T-cell (primary cell): ENCODE data around the gene NEK9. TPM values are rescaled to one million over a fixed set of nuclear protein-coding genes. Genes with fewer than 3 reads are reported as not detected.

Experiments used
- ATAC-seq, 4 experiments: fragments of 200-7000 bp in 3 of 4; fragments of 150-1000 bp in 1 of 4; cut with Tn5 transposase; replicated peaks in 1 of 4; 1 replicate in 3 of 4; 2 replicates in 1 of 4; pipeline ENCODE4 v1.10.0; 2021; ENCODE audit warnings: moderate library complexity in 3 of 4, mild to moderate bottlenecking in 2 of 4, moderate number of reproducible peaks in 1 of 4
- CTCF ChIA-PET, 2 donors: fragments of 300-600 bp; sonication (Branson Sonifier 250); formaldehyde crosslinking; loops; one replicate each; lab custom pipeline; 2022; ENCODE audit warnings: antibody characterized with exemption in 2 of 2; lab: Charles Lee
- POLR2A ChIA-PET, 2 donors: fragments of 300-600 bp; sonication (Branson Sonifier 250); formaldehyde crosslinking; loops; one replicate each; lab custom pipeline; 2022; ENCODE audit warnings: antibody characterized with exemption in 2 of 2; lab: Charles Lee
- DNase-seq, 35 experiments: peaks; one replicate each; pipeline versions ENCODE4 v3.0.0 to v3.0.0-alpha.2; 2013 to 2023
- H3K27ac ChIP-seq: one replicate; pipeline ENCODE4 v1.5.1; 2013; ENCODE audit warnings: low read length
- H3K27me3 ChIP-seq, 2 experiments: replicated peaks in 1 of 2; 1 replicate in 1 of 2; 2 replicates in 1 of 2; pipeline versions ENCODE4 v1.6.1 to v1.7.0; 2013; ENCODE audit warnings: low read length in 1 of 2, mixed read lengths in 1 of 2; ENCODE audit not compliant: control insufficient read depth in 2 of 2, insufficient read depth in 2 of 2; ENCODE audit errors: extremely low read depth in 1 of 2
- H3K36me3 ChIP-seq, 2 donors: 1 replicate in 1 of 2; 2 replicates in 1 of 2; pipeline versions ENCODE4 v1.6.1 to v1.7.0; 2013; ENCODE audit warnings: low read length in 1 of 2; ENCODE audit not compliant: control insufficient read depth in 2 of 2, insufficient read depth in 1 of 2; ENCODE audit errors: extremely low read depth in 1 of 2
- H3K4me1 ChIP-seq, 2 experiments: 1 replicate in 1 of 2; 2 replicates in 1 of 2; pipeline versions ENCODE4 v1.6.1 to v1.7.0; 2013; ENCODE audit warnings: low read length in 2 of 2, mixed read lengths in 1 of 2; ENCODE audit not compliant: insufficient read depth in 2 of 2, control insufficient read depth in 1 of 2; ENCODE audit errors: extremely low read depth in 1 of 2
- H3K4me3 ChIP-seq, 2 donors: 1 replicate in 1 of 2; 2 replicates in 1 of 2; pipeline versions ENCODE4 v1.5.1 to v1.7.0; 2013; ENCODE audit warnings: mild to moderate bottlenecking in 2 of 2, low read length in 1 of 2, moderate library complexity in 1 of 2; ENCODE audit not compliant: control insufficient read depth in 1 of 2; ENCODE audit errors: extremely low read depth in 1 of 2
- H3K9me3 ChIP-seq: 2 replicates; pipeline ENCODE4 v1.7.0; 2013
- H3K27ac Mint-ChIP-seq, 2 donors: one replicate each; pipeline ENCODE4 v1.8.0; 2020 to 2021; ENCODE audit warnings: mild to moderate bottlenecking in 2 of 2, mixed read lengths in 2 of 2
- H3K27me3 Mint-ChIP-seq, 2 donors: one replicate each; pipeline ENCODE4 v1.8.0; 2021 to 2022; ENCODE audit warnings: mixed read lengths in 2 of 2
- H3K36me3 Mint-ChIP-seq: one replicate; pipeline ENCODE4 v1.8.0; 2021; ENCODE audit warnings: mixed read lengths
- H3K4me1 Mint-ChIP-seq, 3 donors: one replicate each; pipeline ENCODE4 v1.8.0; 2020 to 2022; ENCODE audit warnings: mixed read lengths in 3 of 3, mild to moderate bottlenecking in 1 of 3
- H3K4me3 Mint-ChIP-seq, 3 donors: one replicate each; pipeline ENCODE4 v1.8.0; 2020 to 2022; ENCODE audit warnings: mild to moderate bottlenecking in 3 of 3, mixed read lengths in 3 of 3, moderate library complexity in 3 of 3
- H3K9me3 Mint-ChIP-seq, 3 donors: one replicate each; pipeline ENCODE4 v1.8.0; 2020 to 2022; ENCODE audit warnings: mixed read lengths in 3 of 3
- WGBS: methylation state at CpG from one replicate; pipeline ENCODE4 v1.1.5; 2013; ENCODE audit warnings: missing lambda C conversion rate; ENCODE audit not compliant: insufficient coverage; 5-methylcytosine and 5-hydroxymethylcytosine counted together
- total RNA-seq, 35 experiments: library from RNA in 6 of 35; stranded (reverse) in 6 of 35; fragments of 120-200 nt in 1 of 35; gene quantifications; one replicate each; pipeline versions ENCODE4 v1.2.1 to v1.2.4 and lab custom pipeline; 2013 to 2026

The NEK9 gene
- total RNA-seq, 5 donors from 2014 or later (not counting 1 experiment from before 2014, with no cell fraction given): 78.9 to 121 (median 117) TPM

GRCh38 chr14:75044752-75045151, 82.1 kb downstream of the NEK9 start:
- CTCF ChIA-PET: no interaction called here

GRCh38 chr14:75044322-75044721, 82.5 kb downstream of the NEK9 start:
- no peak for DNase-seq
- H3K9me3 ChIP-seq: peaks cover 2% of the 10 kb centered on the region
- no peak for ATAC-seq
- H3K36me3 Mint-ChIP-seq: peaks cover 29% of the 10 kb centered on the region
- ChIA-PET POLR2A (interaction anchor here in 1 of 2 donors (0.5 kb wide), 1 partner anchor 142 kb away, joined by 5 read pairs; no protein-coding TSS in a partner anchor), CTCF (no interaction called here)
- no CpG with 5 or more reads among the region's 2 CpGs for WGBS
- H3K9me3 Mint-ChIP-seq: no peaks in the 10 kb centered on the region
- no peak overlapping the region for H3K4me3 Mint-ChIP-seq
- H3K4me1 Mint-ChIP-seq: peaks cover 44 to 50% (median 48%) of the 10 kb centered on the region in 3 donors
- H3K27me3 ChIP-seq: no peaks in the 10 kb centered on the region
- H3K36me3 ChIP-seq: peaks cover 4 to 20% of the 10 kb centered on the region in 2 donors
- no peak overlapping the region for H3K4me3 ChIP-seq
- H3K27ac Mint-ChIP-seq: no peak overlapping the region
- H3K27ac ChIP-seq: no peak overlapping the region
- peaks cover under 1 to 4% of the 10 kb centered on the region in 2 experiments for H3K4me1 ChIP-seq
- H3K27me3 Mint-ChIP-seq: no peaks in the 10 kb centered on the region

More at GRCh38 chr14:75044752-75045151, 82.1 kb downstream of the NEK9 start:
- Histone ChIP-seq H3K36me3 (peaks cover 4 to 18% of the 10 kb centered on the region in 2 donors), H3K27me3 (no peaks in the 10 kb centered on the region), H3K4me1 (peaks cover 2 to 4% of the 10 kb centered on the region in 2 experiments), H3K4me3 (no peak overlapping the region), H3K27ac (no peak overlapping the region), H3K9me3 (peaks cover 2% of the 10 kb centered on the region)
- Mint-ChIP-seq H3K4me1 (peaks cover 48 to 53% (median 52%) of the 10 kb centered on the region in 3 donors), H3K9me3 (no peaks in the 10 kb centered on the region), H3K36me3 (peaks cover 31% of the 10 kb centered on the region), H3K27me3 (no peaks in the 10 kb centered on the region), H3K27ac (no peak overlapping the region), H3K4me3 (no peak overlapping the region)
- 40% methylated on average over 1 of the region's 8 CpGs for whole genome bisulfite sequencing
- POLR2A ChIA-PET: interaction anchor here in 1 of 2 donors (0.5 kb wide), 1 partner anchor 143 kb away, joined by 5 read pairs; no protein-coding TSS in a partner anchor
- DNase-seq (no peak), ATAC-seq (no peak)

- Mint-ChIP-seq H3K27me3 (no peaks in the 10 kb centered on the region), H3K4me3 (no peak overlapping the region), H3K27ac (no peak overlapping the region), H3K4me1 (peaks cover 28 to 30% (median 29%) of the 10 kb centered on the region in 3 donors), H3K9me3 (no peaks in the 10 kb centered on the region), H3K36me3 (peaks cover 25% of the 10 kb centered on the region)
- DNase-seq: no peak
- H3K36me3 ChIP-seq: peaks cover 4 to 29% of the 10 kb centered on the region in 2 donors
- 100% methylated on average over 1 of the region's 6 CpGs for WGBS
- no peaks in the 10 kb centered on the region for H3K27me3 ChIP-seq
- ChIA-PET POLR2A (interaction anchor here in 1 of 2 donors (0.9 kb wide), 1 partner anchor 26 kb away, joined by 5 read pairs; no protein-coding TSS in a partner anchor), CTCF (no interaction called here)
- peaks cover 0 to 4% of the 10 kb centered on the region in 2 experiments for H3K4me1 ChIP-seq
- H3K9me3 ChIP-seq: peaks cover 1% of the 10 kb centered on the region
- ATAC-seq: no peak
- no peak overlapping the region for H3K4me3 ChIP-seq
- no peak overlapping the region for H3K27ac ChIP-seq
Observed at GRCh38 chr14:75042035-75042434, 84.8 kb downstream of the NEK9 start.

DNA sequence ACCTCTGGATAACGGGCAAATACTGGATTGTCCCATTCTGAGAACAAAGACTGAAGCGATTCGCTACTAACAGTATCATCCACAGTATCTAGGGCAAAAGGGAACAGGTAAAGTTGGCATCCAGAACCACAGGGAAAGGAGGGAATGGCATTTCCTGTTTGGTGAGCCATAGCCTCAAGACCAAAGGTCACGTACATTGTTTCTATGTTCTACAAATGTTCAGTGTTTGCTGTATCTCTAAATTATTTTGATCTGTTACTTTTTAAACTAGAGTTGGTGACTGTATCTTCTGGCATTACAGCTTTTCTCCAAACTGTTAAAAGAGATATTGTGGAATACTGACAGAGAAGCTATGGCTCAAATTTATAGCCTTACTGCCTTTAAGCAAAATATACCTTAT, 85.2 kb downstream of the NEK9 start:
- peaks cover 0 to 4% of the 10 kb centered on the region in 2 experiments for H3K4me1 ChIP-seq
- Mint-ChIP-seq H3K4me1 (peaks cover 23 to 26% (median 26%) of the 10 kb centered on the region in 3 donors), H3K9me3 (no peaks in the 10 kb centered on the region), H3K27ac (no peak overlapping the region), H3K27me3 (no peaks in the 10 kb centered on the region), H3K36me3 (peaks cover 29% of the 10 kb centered on the region), H3K4me3 (no peak overlapping the region)
- DNase-seq (no peak), ATAC-seq (no peak)
- H3K4me3 ChIP-seq: no peak overlapping the region
- no peak overlapping the region for H3K27ac ChIP-seq
- CTCF ChIA-PET: no interaction called here
- 92% methylated on average over 2 of the region's 4 CpGs for WGBS
- H3K9me3 ChIP-seq: no peaks in the 10 kb centered on the region
- H3K36me3 ChIP-seq: peaks cover 4 to 30% of the 10 kb centered on the region in 2 donors
- POLR2A ChIA-PET: interaction anchor here in 1 of 2 donors (0.9 kb wide), 1 partner anchor 25 kb away, joined by 5 read pairs; no protein-coding TSS in a partner anchor
- no peaks in the 10 kb centered on the region for H3K27me3 ChIP-seq

DNA sequence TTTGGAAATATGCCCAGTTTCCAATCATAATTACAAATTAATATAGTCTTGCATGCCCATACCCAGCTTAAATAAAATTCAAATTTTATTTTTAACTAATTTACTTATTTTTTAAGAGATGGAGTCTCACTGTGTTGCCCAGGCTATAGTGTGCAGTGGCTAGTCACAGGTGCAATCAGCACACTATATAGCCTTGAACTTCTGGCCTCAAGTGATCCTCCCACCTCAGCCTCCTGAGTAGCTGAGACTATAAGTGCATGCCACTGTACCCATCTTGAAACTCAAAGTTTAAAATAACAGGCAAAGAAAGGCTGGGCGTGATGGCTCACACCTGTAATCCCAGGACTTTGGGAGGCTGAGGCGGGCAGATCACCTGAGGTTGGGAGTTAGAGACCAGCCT, 85.9 kb downstream of the NEK9 start:
- DNase-seq (no peak), ATAC-seq (no peak)
- Histone ChIP-seq H3K4me3 (no peak overlapping the region), H3K36me3 (peaks cover 4 to 31% of the 10 kb centered on the region in 2 donors), H3K27me3 (no peaks in the 10 kb centered on the region), H3K9me3 (no peaks in the 10 kb centered on the region), H3K27ac (no peak overlapping the region), H3K4me1 (peaks cover 0 to 4% of the 10 kb centered on the region in 2 experiments)
- Mint-ChIP-seq H3K9me3 (no peaks in the 10 kb centered on the region), H3K36me3 (peaks cover 28% of the 10 kb centered on the region), H3K27ac (no peak overlapping the region), H3K4me3 (no peak overlapping the region), H3K4me1 (peaks cover 17 to 21% (median 20%) of the 10 kb centered on the region in 3 donors), H3K27me3 (no peaks in the 10 kb centered on the region)
- CTCF ChIA-PET: no interaction called here
- POLR2A ChIA-PET: interaction anchor here in 1 of 2 donors (0.8 kb wide), 1 partner anchor 36 kb away, joined by 3 read pairs; no protein-coding TSS in a partner anchor
- WGBS: 94% methylated on average over 2 of the region's 2 CpGs

GRCh38 chr14:75040507-75040906, 86.3 kb downstream of the NEK9 start:
- Mint-ChIP-seq H3K4me1 (peaks cover 12 to 16% (median 16%) of the 10 kb centered on the region in 3 donors), H3K36me3 (peaks cover 33% of the 10 kb centered on the region), H3K4me3 (no peak overlapping the region), H3K27ac (no peak overlapping the region), H3K9me3 (no peaks in the 10 kb centered on the region), H3K27me3 (no peaks in the 10 kb centered on the region)
- Histone ChIP-seq H3K27ac (no peak overlapping the region), H3K27me3 (no peaks in the 10 kb centered on the region), H3K36me3 (peaks cover 4 to 31% of the 10 kb centered on the region in 2 donors), H3K9me3 (no peaks in the 10 kb centered on the region), H3K4me3 (no peak overlapping the region), H3K4me1 (peaks cover 0 to 4% of the 10 kb centered on the region in 2 experiments)
- ChIA-PET POLR2A (interaction anchor here in 1 of 2 donors (0.8 kb wide), 1 partner anchor 35 kb away, joined by 3 read pairs; no protein-coding TSS in a partner anchor), CTCF (no interaction called here)
- DNase-seq (no peak), ATAC-seq (no peak)
- no CpG with 5 or more reads among the region's 1 CpG for whole genome bisulfite sequencing
